Measurements from ENCODE around the gene PLXND1.

The PLXND1 gene

GRCh38 chr3:129626744-129627349, 20.4 kb upstream of the PLXND1 start:
- DNase-seq (ENCODE audit: low read depth): peak; percentile 62

DNA sequence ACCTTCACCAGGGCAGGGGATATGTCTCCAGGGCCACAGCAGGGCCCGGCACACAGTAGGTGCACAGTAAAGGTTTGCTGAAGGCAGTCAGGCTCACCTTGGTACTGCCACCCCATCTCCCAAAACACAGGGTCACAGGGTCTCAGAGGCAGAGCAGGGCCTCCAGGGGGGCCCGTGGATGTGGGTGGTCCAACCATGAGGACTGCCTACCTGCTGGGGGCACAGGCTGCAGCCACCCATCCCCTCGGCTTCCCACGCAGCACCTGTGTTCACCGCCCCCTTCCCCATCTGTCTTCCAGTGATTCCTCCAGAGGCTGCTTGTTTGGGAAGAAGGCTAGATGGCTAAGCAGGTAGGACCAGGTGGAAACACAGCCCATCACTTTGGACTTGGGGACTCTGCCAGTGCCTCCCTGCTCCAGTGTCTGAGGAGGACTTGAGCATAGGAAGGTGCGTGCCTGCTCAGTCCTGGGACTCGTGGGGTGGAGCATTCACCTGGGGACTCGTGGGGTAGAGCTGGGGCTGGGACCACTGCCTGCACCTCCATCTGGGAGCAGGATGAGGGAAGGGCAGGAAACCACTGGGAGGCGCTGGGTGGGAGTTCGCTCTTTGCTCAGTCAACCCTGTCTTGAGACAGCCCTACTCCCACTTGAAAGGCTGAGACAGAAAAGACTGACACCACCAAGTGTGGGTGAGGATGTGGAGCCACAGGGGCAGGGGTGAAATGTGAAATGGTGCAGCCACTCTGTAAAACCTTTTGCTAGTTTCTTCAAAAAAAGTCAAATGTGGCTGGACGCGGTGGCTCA, 18.8 kb upstream of the PLXND1 start:
- DNase-seq (ENCODE audit: low read depth): no peak

GRCh38 chr3:129624347-129625071, 18.0 kb upstream of the PLXND1 start:
- DNase-seq (ENCODE audit: low read depth): no peak

DNA sequence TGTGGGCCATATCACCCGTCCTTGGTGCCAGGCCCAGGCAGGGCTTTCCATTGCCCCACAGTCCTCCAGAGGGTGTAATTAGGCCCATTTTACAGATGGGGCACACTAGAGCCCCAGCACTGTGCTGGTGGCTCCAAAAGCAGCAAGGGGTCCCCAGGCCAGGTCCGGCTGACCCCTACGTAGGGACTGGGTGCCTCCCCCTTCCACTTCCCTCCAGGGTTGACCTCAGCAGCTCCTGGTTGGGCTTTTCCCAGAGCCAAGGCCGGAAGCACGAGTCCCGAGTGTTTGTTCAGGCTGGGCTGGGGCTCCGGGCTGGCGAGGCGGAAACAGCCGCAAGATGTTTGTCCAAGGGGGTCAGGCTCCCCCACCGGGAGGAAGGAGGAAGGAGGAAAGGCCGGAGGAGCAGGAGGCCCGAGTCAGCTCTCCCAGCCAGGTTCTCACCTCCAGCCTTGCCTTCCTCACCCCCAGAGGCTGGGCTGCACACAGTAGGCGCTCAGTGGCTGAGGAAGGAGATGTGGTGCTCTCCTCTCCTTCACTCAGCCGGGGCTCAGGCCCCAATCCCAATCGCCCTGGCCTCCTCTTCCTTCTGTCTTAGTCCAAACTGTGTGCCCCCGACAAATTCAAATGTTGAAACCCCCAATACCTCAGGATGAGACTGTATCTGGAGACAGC, 17.1 kb upstream of the PLXND1 start:
- DNase-seq (ENCODE audit: low read depth): no peak

- DNase-seq (ENCODE audit: low read depth): no peak
These were observed 16.5 kb upstream of the PLXND1 start for GRCh38 chr3:129622933-129623332.

DNA sequence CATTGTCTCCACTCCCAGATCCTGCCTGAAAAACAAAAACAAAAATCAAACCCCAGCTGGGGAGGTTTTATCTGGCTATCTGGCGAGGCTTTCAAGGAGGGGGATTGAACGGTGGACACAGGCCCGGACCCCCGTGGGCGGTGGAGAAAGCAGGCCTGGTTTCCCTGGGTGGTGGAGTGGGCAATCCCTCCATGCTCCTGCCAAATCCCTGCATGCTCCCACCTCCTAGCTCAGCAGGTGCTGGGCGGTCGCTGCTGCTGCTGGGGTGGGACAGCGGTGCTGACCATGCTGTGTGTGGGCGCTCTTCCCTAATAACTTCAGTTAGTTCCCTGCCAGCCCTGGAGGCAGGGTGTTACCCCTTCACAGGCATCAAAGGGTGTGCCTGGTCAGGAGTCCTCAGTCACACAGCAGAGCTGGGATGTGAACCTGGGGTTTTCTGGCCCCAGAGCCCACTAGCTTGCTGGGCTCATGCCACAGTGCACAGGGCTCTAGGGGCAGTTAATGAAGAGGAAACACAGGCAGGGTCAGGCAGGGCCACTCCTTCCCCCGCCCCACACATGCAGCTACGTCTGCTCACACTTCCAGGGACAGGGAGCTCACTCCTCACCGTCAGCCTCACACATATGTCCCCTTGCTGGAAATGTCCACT, 15.9 kb upstream of the PLXND1 start:
- DNase-seq (ENCODE audit: low read depth): no peak

- DNase-seq (ENCODE audit: low read depth): no peak
These were observed 15.2 kb upstream of the PLXND1 start for GRCh38 chr3:129621626-129622225.

DNA sequence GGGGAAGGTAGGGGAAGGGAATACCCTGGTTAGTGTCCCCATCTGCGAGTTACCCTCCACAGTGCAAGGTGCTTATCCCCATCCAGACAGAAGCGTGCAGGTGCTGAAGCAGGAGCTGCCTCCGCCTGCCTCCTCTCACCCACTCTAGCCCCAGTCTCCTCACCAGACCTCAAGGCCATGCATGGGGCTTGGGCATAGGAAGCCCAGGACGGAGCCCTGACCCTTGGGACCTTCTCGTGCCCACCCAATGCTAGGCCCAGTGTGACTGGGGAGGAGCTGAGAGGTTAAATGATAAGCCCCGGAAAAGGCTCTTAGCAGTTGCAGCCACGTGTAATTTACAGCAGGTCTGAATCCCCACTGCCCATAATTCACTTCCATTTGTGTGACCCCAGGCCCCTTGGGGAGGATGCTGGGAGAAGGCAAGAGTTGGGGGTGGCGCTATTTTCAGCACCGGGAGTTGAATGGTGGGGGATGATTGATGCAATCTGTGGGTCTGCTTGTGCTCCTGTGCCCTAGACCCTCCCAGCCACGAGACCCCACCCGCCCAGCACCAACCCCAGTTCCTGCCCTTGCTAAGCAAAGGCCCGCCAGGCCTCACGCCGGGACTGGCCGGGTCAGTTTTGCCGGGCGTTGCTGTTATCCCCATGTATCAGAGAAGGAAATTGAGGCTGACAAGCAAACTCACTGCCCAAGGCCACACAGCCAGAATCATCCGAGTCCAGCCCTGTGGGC, 14.5 kb upstream of the PLXND1 start:
- no peak for DNase-seq (ENCODE audit: low read depth)

DNA sequence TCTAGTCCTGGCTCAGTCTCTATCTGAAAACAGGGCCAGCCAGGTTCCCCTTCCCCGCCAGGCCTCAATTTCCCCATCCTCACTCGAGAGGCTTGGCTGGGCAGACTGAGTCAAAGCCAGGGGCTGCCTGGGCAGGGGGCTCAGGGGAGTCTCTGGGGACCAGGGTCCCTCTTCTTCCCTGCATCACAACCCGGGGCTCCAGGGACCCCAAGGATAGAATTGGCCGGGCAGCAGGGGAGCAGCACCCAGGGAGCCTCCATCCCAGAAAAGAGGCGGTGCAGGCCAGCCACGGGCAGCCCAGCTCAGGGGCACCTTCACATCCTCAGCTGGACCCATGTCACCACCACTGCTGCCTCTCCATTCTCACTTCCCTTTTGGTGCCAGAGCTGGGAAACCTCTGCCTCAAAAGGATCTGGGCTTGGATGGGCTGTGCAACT, 13.3 kb upstream of the PLXND1 start:
- DNase-seq (ENCODE audit: low read depth): no peak

DNA sequence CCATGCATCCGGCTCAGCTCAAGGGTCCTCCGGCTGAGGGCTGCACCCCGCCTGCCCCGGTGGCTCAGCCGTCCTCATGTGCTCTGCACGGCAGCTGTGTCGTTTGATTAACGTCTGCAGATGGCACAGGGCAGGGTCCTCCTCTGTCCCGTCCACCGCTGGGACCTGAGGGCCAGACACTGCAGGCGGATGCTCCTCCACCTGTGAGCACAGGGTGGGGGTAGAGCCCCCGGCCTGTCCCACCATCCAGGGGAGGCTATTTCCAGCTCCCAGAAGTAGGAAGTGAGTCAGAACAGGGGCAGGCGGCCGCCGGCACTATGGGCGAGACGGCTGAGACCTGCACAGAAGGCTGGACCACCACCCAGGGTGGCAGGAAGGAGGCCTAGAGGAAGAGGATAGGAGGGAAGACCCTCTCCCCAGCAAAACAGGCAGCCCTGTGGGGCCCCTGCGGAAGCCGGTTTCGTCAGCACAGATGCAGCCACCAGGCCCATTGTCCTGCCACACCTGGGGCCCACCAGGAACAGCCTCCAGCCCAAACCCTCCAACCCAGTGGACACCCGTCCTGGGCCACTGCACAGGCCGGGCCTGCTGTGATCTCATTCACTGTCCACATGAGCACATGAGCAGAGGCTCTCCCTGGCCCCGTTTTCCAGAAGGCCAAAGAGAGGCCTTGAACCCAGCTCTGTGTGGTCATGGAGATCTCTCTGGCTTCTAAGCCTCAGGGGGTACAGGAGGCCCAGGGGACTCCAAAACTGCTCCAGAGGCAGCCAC, 12.6 kb upstream of the PLXND1 start:
- no peak for DNase-seq (ENCODE audit: low read depth)

GRCh38 chr3:129618186-129618820, 11.8 kb upstream of the PLXND1 start:
- DNase-seq (ENCODE audit: low read depth): no peak

DNA sequence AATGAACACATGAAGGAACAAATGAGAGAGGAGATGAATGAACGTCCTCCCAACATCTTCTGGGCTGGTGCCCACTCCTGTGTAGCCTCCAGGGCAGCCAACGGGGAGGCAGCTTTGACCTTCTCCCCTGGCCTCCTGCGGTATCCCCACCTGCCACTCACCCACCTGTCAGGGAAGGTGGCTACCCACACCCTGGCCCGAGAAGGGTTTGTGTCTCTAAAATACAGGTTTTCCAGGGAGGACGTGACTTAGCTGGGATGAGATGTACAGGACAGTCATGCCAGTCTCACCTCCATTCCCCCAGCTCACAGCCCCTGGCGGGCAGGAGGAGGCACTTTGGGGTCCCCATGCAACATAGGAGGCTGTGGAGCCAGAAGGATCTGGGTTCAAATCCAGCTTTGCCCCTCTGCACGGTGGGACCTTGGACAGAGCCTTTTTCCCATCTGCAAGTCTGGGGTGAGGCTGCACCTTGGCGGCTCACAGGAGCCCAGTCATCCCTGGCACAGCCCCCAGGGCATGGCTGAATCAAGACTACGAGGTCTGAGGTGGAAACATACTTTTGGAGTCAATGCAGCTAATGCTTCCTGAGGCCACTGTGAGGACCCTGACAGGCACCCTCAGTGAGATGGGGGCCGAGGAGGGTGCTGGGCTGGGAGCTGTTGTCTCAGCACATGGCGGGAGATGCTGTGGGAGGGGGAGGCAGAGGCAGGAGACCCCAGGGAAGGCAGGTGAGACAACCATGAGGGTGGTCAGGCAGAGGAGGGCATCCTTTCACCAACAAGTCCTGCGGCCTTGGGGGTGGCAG, 11.1 kb upstream of the PLXND1 start:
- no peak for DNase-seq (ENCODE audit: low read depth)

DNA sequence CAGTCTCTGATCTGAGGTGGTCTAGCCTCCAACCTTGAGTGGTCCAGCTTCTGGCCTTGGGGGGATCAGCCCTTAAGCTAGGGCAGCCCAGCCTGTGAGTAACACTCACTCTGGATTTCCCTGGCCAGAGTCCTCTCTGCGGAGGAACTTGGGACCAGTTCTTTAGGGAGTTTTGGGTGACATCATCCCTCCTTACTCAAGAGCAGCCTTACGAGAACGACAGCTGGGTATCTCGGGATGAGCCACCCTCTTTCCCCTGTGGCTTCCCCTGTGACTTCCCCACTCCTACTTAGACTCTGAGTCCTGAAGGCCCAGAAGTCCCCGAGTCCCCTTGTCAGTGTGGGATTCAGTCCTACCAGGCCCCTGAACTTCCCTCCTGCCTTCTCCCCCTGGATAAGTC, 10.2 kb upstream of the PLXND1 start:
- DNase-seq (ENCODE audit: low read depth): no peak

- DNase-seq (ENCODE audit: low read depth): no peak
These were observed 9.8 kb upstream of the PLXND1 start for GRCh38 chr3:129616291-129616690.

DNA sequence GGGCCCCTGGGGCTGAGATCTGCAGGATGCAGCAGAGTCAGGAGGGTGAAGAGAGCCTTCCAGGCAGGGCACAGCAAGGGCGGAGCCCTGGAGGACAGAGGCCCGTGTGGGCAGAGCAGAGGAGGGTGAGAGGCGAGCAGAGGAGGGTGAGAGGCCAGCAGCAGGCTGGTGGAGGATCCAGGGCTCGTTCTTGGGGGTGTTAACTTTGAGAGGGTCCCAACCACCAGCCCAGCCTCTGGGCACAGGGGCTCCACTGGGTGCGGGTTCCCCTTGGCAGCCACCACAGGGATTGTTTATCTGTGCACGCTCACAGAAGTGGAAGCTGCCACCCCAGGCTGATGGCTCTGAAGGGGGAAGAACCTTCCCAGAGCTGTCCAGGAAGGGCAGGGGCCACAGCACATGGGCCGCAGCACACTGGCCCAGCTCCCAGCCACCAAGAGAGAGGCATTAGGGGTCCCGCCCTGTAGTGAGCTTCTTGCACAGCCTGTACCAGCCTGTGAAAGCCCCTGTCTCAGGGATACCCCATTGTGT, 9.3 kb upstream of the PLXND1 start:
- no peak for DNase-seq (ENCODE audit: low read depth)

DNA sequence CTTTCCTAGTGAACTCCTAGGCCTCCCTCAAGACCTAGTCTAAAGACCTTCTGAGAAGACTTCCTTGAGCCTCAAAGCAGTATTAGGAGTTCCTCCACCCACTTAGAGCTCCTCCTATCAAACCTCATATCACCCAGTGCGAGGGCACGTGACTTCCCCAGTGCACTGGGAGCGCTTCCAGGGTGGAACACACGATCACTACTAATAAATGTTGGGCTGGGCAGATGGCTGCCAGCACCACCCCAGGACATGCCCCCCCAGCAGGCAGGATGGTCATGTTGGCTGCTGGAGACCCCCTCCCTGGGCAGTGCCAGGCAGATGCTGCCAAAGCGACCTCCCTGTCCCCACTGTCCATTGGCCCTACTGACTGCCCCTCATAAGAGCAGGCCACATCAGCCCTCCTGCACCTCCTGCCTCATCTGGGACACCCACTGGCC, 8.5 kb upstream of the PLXND1 start:
- DNase-seq (ENCODE audit: low read depth): no peak

GRCh38 chr3:129614435-129614834, 8.0 kb upstream of the PLXND1 start:
- no peak for DNase-seq (ENCODE audit: low read depth)

DNA sequence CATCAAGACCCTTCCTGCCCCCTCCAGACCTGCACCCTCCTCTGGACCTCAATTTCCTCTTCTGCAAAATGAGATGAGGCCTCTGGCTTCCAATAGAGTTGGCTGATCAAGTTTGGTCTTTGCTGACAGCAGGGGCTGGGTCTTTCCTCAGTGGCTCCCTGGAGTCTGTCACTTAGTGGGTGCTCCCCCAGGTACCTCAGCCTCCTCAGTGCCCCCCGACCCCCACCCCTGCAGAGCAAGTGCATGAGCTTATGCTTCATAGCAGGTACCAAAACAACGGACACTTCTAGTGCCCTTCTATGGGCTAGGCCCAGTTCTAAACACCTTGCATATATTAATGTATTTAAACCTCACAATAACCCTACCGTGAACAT, 6.9 kb upstream of the PLXND1 start:
- DNase-seq (ENCODE audit: low read depth): no peak

All from activated T-cell treated with anti-CD3 and anti-CD28 coated beads for 24 hours (primary cell).